Measurements from ENCODE around the gene FYCO1. TPM values are rescaled to one million over a fixed set of nuclear protein-coding genes. Genes with fewer than 3 reads are reported as not detected.

The FYCO1 gene
- total and polyA plus RNA-seq, 10 of the 15 experiments (the other 5 are each of a cell fraction or from before 2014, with no cell fraction given): 1.5 to 8.4 (median 6.5) TPM

DNA sequence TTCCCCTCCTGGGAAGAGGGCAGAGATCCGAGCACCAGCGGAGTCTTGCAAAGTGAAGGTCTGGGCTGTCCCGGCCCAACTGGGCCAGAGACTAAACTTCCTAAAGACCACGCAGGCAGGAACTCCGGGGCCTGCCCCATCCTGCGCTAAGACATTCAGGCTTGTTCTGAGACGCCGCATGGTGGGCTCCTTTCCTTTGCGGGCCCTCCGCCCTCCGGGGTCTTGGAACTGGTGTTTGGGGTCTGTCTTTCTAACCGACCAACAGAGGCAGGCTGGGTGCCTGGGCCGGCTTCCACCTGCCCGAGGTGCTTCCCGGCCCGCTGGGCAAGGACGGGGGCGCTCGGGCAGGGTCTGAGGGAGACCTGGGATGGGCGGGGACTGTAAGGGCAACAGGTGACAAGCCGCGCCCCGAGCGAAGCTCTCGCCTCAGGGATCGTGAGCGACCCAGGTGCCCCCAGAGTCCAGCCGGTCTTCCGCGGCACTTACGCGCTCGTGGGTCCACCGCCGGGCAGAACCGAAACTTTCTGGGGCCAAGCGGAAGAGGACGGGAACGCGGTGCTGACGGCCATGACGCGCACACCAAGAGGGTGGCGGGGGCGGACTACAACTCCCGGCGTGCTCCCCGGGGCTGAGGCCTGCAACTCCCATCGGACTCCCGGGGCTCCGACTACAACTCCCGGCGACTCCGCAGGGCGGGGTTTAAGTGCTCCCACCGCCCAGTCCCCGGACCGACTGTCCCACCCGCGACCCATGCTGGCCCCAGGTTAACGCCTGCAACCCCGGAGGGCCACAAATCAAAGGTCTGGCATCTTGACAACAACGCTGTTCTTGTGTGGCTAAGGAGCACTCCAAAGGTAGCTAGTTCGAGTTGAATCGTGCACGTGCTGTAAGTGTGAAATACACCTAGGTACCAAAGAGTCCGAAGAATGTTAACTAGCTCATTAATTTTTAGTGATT lies at the start of gene FYCO1 (continued):
- TF ChIP-seq TARDBP (IDR thresholded peaks at IDR 0.05; ENCODE audit: borderline replicate concordance) (peak; percentile 51; the same call in 1 of the 2 replicates), SPI1 (IDR thresholded peaks at IDR 0.05; ENCODE audit: borderline replicate concordance, insufficient read depth, low read depth, low read length) (peak; percentile 61; the same call in 1 of the 2 replicates), BRCA1 (IDR thresholded peaks at IDR 0.05; ENCODE audit: low read depth, low read length) (no peak), MTA2 (IDR thresholded peaks at IDR 0.05; ENCODE audit: low read depth) (no peak), ESRRA (IDR thresholded peaks at IDR 0.05; ENCODE audit: low read length) (no peak), CEBPB (IDR thresholded peaks at IDR 0.05; ENCODE audit: borderline replicate concordance in 1 of 2, low read depth in 2 of 2, low read length in 2 of 2) (no peak), ZZZ3 (IDR thresholded peaks at IDR 0.05; ENCODE audit: control insufficient read depth, insufficient read length, low read depth) (no peak), POU2F2 (IDR thresholded peaks at IDR 0.05; ENCODE audit: borderline replicate concordance, low read depth, low read length) (no peak), ZBTB11 (CRISPR knock-in tag; IDR thresholded peaks at IDR 0.05) (no peak), NRF1 (conservative IDR thresholded peaks at IDR 0.05; ENCODE audit: low read depth, low read length) (no peak), HDGF (IDR thresholded peaks at IDR 0.05) (peak; percentile 81), RBBP5 (conservative IDR thresholded peaks at IDR 0.05) (no peak), CBX5 (IDR thresholded peaks at IDR 0.05; ENCODE audit: low read depth) (no peak), RUNX3 (IDR thresholded peaks at IDR 0.05; ENCODE audit: low read length) (peak; percentile 22; the same call in 1 of the 2 replicates), HSF1 (IDR thresholded peaks at IDR 0.05; ENCODE audit: low read depth, low read length) (no peak), BCLAF1 (IDR thresholded peaks at IDR 0.05) (no peak)
- TF ChIP-seq, protein P1, sequence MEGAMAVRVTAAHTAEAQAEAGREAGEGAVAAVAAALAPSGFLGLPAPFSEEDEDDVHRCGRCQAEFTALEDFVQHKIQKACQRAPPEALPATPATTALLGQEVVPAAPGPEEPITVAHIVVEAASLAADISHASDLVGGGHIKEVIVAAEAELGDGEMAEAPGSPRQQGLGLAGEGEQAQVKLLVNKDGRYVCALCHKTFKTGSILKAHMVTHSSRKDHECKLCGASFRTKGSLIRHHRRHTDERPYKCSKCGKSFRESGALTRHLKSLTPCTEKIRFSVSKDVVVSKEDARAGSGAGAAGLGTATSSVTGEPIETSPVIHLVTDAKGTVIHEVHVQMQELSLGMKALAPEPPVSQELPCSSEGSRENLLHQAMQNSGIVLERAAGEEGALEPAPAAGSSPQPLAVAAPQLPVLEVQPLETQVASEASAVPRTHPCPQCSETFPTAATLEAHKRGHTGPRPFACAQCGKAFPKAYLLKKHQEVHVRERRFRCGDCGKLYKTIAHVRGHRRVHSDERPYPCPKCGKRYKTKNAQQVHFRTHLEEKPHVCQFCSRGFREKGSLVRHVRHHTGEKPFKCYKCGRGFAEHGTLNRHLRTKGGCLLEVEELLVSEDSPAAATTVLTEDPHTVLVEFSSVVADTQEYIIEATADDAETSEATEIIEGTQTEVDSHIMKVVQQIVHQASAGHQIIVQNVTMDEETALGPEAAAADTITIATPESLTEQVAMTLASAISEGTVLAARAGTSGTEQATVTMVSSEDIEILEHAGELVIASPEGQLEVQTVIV (IDR thresholded peaks at IDR 0.05; ENCODE audit: borderline replicate concordance, partially characterized antibody): no peak
- TF ChIP-seq, protein P2, sequence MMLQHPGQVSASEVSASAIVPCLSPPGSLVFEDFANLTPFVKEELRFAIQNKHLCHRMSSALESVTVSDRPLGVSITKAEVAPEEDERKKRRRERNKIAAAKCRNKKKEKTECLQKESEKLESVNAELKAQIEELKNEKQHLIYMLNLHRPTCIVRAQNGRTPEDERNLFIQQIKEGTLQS (IDR thresholded peaks at IDR 0.05; ENCODE audit: borderline replicate concordance, extremely low read depth, low read depth, low read length): no peak

Measured in GM12878 (cell line).